Measurements from ENCODE around the gene GP1BA. TPM values are rescaled to one million over a fixed set of nuclear protein-coding genes. Genes with fewer than 3 reads are reported as not detected.

Gene GP1BA
- polyA plus RNA-seq, 1 donor (not counting 4 experiments of a cell fraction or from before 2014, with no cell fraction given) = not detected

GRCh38 chr17:4958102-4958501 is 26.0 kb downstream of the GP1BA start:
- no peaks in the 10 kb centered on the region for H4K20me1 ChIP-seq (ENCODE audit: control insufficient read depth, extremely low read depth, insufficient read depth, low read length)
- TF ChIP-seq EZH2 (IDR thresholded peaks at IDR 0.05; ENCODE audit: low read length) (no peak), CTCF (optimal IDR thresholded peaks at IDR 0.05 in 1 of 3, IDR thresholded peaks at IDR 0.05 in 1 of 3, conservative IDR thresholded peaks at IDR 0.05 in 1 of 3; ENCODE audit: extremely low read depth in 1 of 3, insufficient read depth in 2 of 3, low read length in 3 of 3) (no peak)
- H3K79me2 ChIP-seq (ENCODE audit: control insufficient read depth, insufficient read depth, low read length) = no peaks in the 10 kb centered on the region
- H3K27ac ChIP-seq (ENCODE audit: control insufficient read depth, insufficient read depth, low read length) = no peak overlapping the region
- H3K27me3 ChIP-seq (ENCODE audit: control insufficient read depth, extremely low read depth, insufficient read depth, low read length) = no peaks in the 10 kb centered on the region
- no peak overlapping the region for H3K4me3 ChIP-seq (ENCODE audit: control insufficient read depth in 2 of 3, extremely low read depth in 1 of 3, insufficient read depth in 2 of 3, low read depth in 1 of 3, low read length in 3 of 3)
- no peak overlapping the region for H3K9ac ChIP-seq (ENCODE audit: control insufficient read depth, extremely low read depth, insufficient read depth, low read length)
- dilution Hi-C loops (cut with MboI; ENCODE audit: extremely low pct_ligation_motif_present, low sequenced_read_pairs) = no loop called here
- no peak for FAIRE-seq
- H3K4me2 ChIP-seq (ENCODE audit: control insufficient read depth, extremely low read depth, insufficient read depth, low read depth, low read length) = no peak overlapping the region
- H3K9me1 ChIP-seq (ENCODE audit: control insufficient read depth, extremely low read depth, insufficient read depth, low read length) = peaks cover 2% of the 10 kb centered on the region
- no peak overlapping the region for H2AFZ ChIP-seq (ENCODE audit: control insufficient read depth, low read length)
- DNase-seq (ENCODE audit: low read depth, low spot score) = no peak
- H3K4me1 ChIP-seq (ENCODE audit: control insufficient read depth, extremely low read depth, insufficient read depth, low read length) = peaks cover 8% of the 10 kb centered on the region
- H3K9me3 ChIP-seq (ENCODE audit: control insufficient read depth, low read depth, low read length) = no peaks in the 10 kb centered on the region
- H3K36me3 ChIP-seq (ENCODE audit: control insufficient read depth in 2 of 2, extremely low read depth in 1 of 2, insufficient read depth in 2 of 2, low read length in 2 of 2) = peaks cover 9 to 15% of the 10 kb centered on the region in 2 experiments

GRCh38 chr17:4959261-4959965 is 27.3 kb downstream of the GP1BA start:
- Histone ChIP-seq H2AFZ (ENCODE audit: control insufficient read depth, low read length) (no peak overlapping the region), H3K27ac (ENCODE audit: control insufficient read depth, insufficient read depth, low read length) (no peak overlapping the region), H3K4me3 (ENCODE audit: control insufficient read depth in 2 of 3, extremely low read depth in 1 of 3, insufficient read depth in 2 of 3, low read depth in 1 of 3, low read length in 3 of 3) (no peak overlapping the region), H3K9ac (ENCODE audit: control insufficient read depth, extremely low read depth, insufficient read depth, low read length) (no peak overlapping the region), H3K36me3 (ENCODE audit: control insufficient read depth in 2 of 2, extremely low read depth in 1 of 2, insufficient read depth in 2 of 2, low read length in 2 of 2) (peaks cover 9 to 15% of the 10 kb centered on the region in 2 experiments), H3K79me2 (ENCODE audit: control insufficient read depth, insufficient read depth, low read length) (no peaks in the 10 kb centered on the region), H3K9me1 (ENCODE audit: control insufficient read depth, extremely low read depth, insufficient read depth, low read length) (no peaks in the 10 kb centered on the region), H3K9me3 (ENCODE audit: control insufficient read depth, low read depth, low read length) (no peaks in the 10 kb centered on the region), H3K27me3 (ENCODE audit: control insufficient read depth, extremely low read depth, insufficient read depth, low read length) (no peaks in the 10 kb centered on the region), H3K4me2 (ENCODE audit: control insufficient read depth, extremely low read depth, insufficient read depth, low read depth, low read length) (no peak overlapping the region), H3K4me1 (ENCODE audit: control insufficient read depth, extremely low read depth, insufficient read depth, low read length) (no peaks in the 10 kb centered on the region), H4K20me1 (ENCODE audit: control insufficient read depth, extremely low read depth, insufficient read depth, low read length) (no peaks in the 10 kb centered on the region)
- TF ChIP-seq CTCF (optimal IDR thresholded peaks at IDR 0.05 in 1 of 3, IDR thresholded peaks at IDR 0.05 in 1 of 3, conservative IDR thresholded peaks at IDR 0.05 in 1 of 3; ENCODE audit: extremely low read depth in 1 of 3, insufficient read depth in 2 of 3, low read length in 3 of 3) (no peak), EZH2 (IDR thresholded peaks at IDR 0.05; ENCODE audit: low read length) (no peak)
- dilution Hi-C loops (cut with MboI; ENCODE audit: extremely low pct_ligation_motif_present, low sequenced_read_pairs) = no loop called here
- FAIRE-seq (no peak), DNase-seq (ENCODE audit: low read depth, low spot score) (no peak)
